DOHH2 (cell line): Measurements from ENCODE around the gene GHDC.

Source experiments
- CTCF ChIP-seq: fragments of 200-600 bp; sonication (generic); IDR thresholded peaks from one replicate; pipeline ENCODE4 v1.5.1; 2014; ENCODE audit warnings: antibody characterized with exemption, mild to moderate bottlenecking, low read depth, low read length; ENCODE audit not compliant: poor library complexity, severe bottlenecking
- EZH2phosphoT487 ChIP-seq: fragments of 200-600 bp; sonication (generic); IDR thresholded peaks from 2 replicates; pipeline ENCODE4 v1.6.1; 2017; ENCODE audit warnings: borderline replicate concordance, mild to moderate bottlenecking, antibody characterized with exemption, low read length, moderate library complexity, mixed read lengths

GRCh38 chr17:42184713-42185620, 9.3 kb downstream of the GHDC start, which contains the start of gene HCRT:
- TF ChIP-seq CTCF (no peak), EZH2phosphoT487 (no peak)
